ENCODE measurements around the gene RAB11FIP5. TPM values are rescaled to one million over a fixed set of nuclear protein-coding genes. Genes with fewer than 3 reads are reported as not detected.

Gene RAB11FIP5
- total and polyA plus RNA-seq, 10 of the 15 experiments (the other 5 are each of a cell fraction or from before 2014, with no cell fraction given), result 0.03 to 0.20 (median 0.06) TPM; not detected in 6

DNA sequence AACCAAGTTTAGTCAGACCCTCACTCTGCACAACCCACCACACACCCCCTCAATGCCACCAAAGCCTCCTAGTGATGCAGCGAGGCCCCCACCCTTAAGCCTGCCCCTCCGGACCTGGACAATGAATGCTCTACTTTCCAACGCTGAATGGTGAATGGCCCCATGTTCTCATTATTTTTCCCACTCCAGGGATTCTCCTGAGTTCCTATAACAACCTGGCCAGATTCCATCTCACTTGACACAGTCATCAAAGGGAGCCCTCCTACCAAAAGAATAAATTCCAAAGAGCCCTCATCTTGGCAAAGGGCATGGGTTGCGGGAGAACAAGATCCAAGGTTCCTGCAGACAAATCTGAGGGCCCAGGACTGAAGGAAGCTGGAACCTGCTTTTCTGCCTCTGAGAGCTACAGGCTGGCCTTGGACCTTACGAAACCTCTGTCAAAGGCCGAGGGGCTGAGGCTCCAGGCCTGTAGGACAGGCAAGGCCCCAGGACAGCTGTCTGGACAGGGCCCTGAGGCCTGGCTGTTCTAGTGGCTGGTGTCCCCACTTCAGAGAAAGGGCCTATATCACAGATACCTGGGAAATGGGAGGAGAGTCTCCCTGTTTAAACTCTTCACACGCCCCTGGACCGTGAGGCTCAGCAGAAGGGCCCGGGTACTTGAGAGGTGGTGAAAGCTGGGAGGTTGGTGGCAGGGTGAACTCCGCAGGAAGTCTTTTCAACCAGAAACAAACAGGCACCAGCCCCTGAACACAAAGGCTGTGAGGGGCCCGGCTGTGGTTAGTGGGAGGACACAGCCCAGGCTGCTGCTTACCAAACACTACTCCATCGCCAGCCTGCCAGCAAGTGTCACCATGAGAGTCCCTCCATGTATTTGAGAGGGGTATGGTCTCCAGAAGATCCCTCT, 68.6 kb downstream of the RAB11FIP5 start (continued):
- TF ChIP-seq CREB1 (IDR thresholded peaks at IDR 0.05; ENCODE audit: low read depth), result no peak
- no peak for TF ChIP-seq RBBP5 (conservative IDR thresholded peaks at IDR 0.05)
- TF ChIP-seq CREM (IDR thresholded peaks at IDR 0.05; ENCODE audit: low read depth), result no peak
- no peak for TF ChIP-seq FOXM1 (IDR thresholded peaks at IDR 0.05; ENCODE audit: low read depth, low read length)
- TF ChIP-seq, protein P1, sequence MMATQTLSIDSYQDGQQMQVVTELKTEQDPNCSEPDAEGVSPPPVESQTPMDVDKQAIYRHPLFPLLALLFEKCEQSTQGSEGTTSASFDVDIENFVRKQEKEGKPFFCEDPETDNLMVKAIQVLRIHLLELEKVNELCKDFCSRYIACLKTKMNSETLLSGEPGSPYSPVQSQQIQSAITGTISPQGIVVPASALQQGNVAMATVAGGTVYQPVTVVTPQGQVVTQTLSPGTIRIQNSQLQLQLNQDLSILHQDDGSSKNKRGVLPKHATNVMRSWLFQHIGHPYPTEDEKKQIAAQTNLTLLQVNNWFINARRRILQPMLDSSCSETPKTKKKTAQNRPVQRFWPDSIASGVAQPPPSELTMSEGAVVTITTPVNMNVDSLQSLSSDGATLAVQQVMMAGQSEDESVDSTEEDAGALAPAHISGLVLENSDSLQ (IDR thresholded peaks at IDR 0.05), result no peak
- no peak for TF ChIP-seq BACH1 (IDR thresholded peaks at IDR 0.05; ENCODE audit: borderline replicate concordance)
- TF ChIP-seq REST (IDR thresholded peaks at IDR 0.05; ENCODE audit: low read depth, low read length), result no peak
- TF ChIP-seq NR2C1 (IDR thresholded peaks at IDR 0.05), result no peak
